HCEC 1CT (cell line): ENCODE measurements around the gene EML2.
"Not testable (repeated sequence)": the region's sequence is repeated elsewhere in the genome, so short reads cannot be mapped to it uniquely, and the experiment has no call there.

Experiments
- DNase-seq: peaks from one replicate; pipeline ENCODE4 v3.0.0-alpha.2; 2017

The EML2 gene, protein sequence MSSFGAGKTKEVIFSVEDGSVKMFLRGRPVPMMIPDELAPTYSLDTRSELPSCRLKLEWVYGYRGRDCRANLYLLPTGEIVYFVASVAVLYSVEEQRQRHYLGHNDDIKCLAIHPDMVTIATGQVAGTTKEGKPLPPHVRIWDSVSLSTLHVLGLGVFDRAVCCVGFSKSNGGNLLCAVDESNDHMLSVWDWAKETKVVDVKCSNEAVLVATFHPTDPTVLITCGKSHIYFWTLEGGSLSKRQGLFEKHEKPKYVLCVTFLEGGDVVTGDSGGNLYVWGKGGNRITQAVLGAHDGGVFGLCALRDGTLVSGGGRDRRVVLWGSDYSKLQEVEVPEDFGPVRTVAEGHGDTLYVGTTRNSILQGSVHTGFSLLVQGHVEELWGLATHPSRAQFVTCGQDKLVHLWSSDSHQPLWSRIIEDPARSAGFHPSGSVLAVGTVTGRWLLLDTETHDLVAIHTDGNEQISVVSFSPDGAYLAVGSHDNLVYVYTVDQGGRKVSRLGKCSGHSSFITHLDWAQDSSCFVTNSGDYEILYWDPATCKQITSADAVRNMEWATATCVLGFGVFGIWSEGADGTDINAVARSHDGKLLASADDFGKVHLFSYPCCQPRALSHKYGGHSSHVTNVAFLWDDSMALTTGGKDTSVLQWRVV

DNA sequence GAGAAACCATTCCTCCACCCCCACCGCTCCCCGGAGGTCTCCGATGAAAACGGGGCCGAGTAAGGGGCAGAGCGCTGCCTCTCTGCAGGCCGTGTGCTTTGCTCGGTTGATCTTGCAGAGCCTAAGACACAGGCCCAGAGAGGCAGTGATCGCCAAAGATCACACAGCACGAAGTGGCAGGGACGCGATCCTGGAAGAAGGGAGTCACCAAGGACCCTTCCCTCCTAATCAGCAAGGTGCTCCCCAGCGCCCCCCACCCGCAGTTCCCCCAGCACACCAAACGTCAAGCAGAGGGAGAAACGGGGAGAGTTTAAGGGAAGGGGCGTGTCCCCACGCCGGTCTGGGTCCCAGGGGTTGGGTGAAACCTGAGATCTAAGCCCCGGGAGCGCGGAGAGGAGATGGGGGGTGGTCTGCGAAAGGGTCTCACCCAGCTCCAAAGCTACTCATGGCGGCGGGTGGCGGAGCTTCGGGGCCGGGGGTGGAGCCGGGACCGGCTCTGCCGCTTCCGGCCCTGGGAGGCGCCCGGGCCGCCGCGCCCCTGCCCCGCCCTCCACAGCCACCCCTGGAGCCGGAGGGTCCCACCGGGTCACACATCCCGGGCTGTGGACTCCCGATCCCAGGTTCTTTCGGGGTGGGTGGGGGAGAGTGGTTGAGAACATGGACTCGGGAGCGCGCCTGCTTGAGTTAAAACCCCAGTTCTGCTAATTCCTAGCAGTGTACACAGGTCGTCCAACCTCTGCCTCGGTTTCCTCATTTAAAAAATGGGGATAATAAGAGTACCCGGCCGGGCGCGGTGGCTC is at the start of gene EML2:
TSS of gene EML2 (minus strand) at position 468 of the 800 bp plus-strand sequence. CDS start at position 447, 21 bp downstream.
- peak; percentile 10 for DNase-seq

DNA sequence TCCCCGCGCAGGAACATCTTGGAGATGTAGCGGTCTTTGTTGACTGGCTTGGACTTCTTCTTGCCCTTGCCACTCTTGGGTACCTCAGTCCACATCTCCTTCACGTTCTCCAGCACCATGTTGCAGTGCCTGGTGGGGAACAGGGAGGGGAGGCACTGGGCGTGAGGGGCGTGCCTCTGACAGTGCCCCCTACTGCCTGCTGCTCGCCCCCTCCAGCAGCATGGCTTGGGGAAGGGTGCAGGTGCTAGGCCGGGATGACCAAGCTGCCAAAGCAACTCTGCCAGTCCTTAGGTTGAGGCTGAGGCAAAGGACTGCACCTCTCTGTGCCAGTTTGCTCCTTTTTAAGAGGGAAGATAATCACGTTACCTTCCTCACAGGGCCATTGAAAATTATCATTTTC is 48.4 kb upstream of the EML2 start:
- no peak for DNase-seq

DNA sequence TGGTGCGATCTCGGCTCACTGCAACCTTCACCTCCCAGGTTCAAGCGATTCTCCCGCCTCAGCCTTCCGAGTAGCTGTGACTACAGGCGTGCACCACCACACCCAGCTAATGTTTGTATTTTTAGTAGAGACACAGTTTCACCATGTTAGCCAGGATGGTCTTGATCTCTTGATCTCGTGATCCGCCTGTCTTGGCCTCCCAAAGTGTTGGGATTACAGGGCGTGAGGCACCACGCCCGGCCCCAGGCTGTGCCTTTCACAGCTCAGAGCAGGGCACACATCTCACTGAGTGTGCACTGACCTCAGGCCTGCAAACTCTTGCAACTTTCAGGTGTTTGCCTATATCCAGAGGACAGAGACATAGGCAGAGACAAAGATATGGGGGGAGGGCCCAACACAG is 45.8 kb upstream of the EML2 start:
- DNase-seq: not testable (repeated sequence)

DNA sequence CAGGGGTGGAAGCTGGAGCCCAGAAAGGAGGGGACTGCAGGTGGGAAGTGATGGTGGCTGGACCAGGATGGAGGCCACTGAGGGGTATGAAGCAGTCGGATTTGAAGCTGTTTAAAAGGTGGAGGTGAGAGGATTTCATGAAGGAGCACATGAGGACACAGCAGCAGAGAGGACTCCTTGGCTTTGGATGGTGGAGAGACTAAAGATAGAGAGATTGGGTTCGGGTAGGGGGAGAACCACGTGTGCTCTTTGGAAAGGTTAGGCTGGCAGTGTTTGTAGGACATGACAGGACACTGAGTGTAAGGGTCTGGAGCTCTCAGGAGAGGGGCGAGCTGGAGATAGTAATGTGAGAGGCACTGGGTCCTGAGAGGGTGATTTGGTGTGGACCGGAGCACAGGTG is 43.7 kb upstream of the EML2 start:
- DNase-seq: no peak

DNA sequence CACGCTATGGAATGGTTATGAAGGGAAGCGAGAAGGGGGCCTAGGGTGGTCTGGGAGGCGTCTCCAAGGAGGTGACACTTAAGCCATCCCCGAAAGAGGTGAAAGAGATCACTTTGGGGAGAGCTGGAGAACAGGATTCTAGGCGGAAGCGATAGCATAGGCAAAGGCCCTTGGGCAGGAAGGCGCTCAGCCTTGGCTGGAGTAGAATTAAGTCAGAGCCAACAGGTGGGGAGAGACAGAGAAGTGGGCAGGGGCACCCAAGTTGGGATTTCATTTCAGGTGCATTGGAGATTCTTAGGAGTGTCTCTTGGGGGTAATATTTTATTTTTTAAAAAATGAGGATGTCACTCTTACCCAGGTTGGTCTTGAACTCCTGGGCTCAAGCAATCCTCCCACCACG is 42.9 kb upstream of the EML2 start:
- no peak for DNase-seq

DNA sequence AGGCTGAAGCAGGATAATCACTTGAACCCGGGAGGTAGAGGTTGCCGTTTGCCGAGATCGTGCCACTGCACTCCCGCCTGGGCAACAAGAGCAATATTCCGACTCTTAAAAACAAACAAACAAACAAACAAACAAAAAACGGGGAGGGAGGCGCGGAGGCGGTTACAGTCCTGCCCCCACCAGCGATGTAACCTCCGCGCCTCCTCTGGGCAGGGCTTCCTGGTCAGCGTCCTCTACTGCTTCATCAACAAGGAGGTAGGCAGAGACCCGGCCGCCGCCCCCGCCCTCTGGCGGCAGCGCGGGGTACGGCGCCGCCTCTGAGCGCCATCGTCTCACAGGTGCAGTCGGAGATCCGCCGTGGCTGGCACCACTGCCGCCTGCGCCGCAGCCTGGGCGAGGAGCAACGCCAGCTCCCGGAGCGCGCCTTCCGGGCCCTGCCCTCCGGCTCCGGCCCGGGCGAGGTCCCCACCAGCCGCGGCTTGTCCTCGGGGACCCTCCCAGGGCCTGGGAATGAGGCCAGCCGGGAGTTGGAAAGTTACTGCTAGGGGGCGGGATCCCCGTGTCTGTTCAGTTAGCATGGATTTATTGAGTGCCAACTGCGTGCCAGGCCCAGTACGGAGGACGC is 42.3 kb upstream of the EML2 start:
- DNase-seq: peak; percentile 76

DNA sequence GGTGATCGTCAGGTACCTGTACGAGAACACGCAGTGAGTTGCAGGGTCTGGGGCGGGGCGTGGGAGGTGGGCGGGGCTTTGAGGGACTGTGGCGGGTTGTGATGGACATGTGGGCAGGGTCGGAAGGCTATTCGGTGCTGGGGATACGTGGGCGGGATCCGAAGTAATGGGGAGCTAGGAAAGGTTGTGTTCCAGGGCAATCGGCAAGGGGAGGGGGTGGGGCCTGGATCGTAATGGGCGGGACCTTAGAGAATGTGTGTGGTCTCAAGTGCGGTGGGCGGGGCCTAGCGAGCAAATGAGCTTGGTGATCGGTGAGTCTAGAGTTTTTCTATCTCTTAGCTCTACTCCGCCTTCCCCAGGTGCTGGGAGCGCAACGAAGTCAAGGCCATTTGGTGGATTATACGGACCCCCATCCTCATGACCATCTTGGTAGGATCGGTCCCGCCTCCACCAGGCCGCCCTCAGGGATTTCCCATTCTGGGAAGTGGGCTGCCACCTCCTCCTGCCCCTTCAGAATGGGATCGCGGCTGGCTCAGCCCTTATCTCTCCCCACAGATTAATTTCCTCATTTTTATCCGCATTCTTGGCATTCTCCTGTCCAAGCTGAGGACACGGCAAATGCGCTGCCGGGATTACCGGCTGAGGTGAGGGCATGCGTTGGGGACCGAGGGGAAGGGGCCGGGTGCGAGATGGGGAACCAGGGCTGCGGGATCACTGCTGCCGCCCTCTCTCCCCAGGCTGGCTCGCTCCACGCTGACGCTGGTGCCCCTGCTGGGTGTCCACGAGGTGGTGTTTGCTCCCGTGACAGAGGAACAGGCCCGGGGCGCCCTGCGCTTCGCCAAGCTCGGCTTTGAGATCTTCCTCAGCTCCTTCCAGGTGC is 38.4 kb upstream of the EML2 start:
- peak; percentile 53 for DNase-seq

DNA sequence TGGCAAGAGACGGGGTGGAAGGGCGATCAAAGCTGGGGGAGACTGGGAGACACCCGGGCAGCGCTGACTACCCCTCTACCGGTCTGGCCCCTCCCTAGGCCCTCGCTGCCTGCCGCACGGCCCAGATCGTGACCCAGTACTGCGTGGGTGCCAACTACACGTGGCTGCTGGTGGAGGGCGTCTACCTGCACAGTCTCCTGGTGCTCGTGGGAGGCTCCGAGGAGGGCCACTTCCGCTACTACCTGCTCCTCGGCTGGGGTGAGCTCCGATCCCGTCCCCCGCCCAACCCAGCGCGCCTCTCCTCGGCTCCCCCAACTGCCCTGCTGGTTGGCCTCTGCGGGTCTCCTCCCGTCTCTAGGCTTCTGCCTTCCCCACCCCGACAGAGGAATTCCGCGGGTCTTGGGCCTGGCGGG is 37.7 kb upstream of the EML2 start:
- no peak for DNase-seq

DNA sequence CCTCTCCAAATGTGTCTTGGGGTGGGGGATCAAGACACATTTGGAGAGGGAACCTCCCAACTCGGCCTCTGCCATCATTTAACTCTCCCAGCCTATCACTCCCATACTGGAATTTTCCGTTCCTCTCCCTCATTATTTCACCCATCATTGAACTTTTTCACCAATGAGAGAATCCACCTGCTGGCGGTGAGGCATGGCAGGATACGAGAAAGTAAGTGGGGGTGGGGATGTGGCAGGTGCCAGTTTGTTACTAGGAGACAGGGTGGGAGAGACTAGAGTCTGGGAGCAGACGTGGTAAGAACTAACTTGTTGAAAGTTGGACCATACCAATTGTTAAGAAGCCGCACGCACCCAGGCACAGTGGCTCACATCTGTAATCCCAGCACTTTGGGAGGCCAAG is 35.7 kb upstream of the EML2 start:
- DNase-seq: no peak

DNA sequence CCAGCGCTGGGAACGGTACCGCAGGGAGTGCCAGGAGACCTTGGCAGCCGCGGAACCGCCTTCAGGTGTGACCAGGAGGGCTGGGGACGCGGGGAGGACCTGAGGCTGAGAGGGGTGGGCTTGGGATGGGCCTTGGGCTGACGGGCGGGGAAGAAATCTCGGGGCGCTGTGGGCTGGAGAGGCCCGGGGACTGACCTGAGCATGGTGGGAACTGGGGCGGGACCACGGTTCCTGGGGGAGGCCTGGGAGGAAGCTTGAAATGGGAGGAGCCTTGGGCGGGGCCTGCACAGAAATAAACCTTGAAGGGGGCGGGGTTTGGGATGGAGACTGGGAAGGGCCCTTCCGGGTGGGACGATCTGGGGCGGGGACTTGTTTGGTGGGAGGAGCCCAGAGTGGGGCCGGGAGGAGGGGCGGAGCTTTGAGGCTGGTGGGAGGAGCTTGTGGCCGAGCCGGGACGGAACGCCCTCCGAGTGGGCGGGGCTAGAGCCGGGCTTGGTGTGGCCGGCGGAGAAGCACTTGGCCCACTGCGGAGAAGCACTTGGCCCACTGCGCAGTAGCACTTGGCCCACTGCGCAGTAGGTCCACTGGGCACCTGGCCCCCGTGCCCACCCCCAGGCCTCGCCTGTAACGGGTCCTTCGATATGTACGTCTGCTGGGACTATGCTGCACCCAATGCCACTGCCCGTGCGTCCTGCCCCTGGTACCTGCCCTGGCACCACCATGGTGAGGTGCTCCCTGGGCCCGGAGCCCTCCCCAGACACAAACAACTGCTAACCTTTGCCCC is 31.7 kb upstream of the EML2 start:
- DNase-seq: peak; percentile 45

DNA sequence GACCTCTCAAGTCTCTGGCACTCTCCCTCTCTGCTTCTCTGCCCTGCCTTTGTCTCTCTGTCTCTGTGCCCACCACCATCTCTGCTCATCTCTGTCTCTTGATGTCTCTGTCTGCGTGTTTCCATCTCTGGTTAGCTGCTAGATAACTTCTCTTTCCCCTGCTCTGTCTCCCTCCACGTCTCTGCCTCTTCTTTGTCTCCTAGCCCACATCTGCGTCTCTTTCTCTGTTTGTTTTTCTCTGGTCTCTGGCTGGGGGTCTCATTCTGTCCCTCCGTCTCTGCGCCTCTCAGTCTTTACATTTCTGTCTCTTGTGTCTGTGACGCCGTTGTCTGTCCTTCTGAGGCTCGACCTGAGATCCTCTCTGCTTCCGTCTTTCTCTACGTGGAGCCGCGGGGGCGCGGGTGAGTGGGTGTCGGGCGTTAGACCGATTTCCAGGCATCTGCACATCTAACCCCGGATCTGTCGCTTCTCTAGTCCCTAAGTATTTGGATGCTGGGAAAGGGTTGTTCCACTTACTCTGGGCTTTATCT is 29.2 kb upstream of the EML2 start:
- DNase-seq: no peak

DNA sequence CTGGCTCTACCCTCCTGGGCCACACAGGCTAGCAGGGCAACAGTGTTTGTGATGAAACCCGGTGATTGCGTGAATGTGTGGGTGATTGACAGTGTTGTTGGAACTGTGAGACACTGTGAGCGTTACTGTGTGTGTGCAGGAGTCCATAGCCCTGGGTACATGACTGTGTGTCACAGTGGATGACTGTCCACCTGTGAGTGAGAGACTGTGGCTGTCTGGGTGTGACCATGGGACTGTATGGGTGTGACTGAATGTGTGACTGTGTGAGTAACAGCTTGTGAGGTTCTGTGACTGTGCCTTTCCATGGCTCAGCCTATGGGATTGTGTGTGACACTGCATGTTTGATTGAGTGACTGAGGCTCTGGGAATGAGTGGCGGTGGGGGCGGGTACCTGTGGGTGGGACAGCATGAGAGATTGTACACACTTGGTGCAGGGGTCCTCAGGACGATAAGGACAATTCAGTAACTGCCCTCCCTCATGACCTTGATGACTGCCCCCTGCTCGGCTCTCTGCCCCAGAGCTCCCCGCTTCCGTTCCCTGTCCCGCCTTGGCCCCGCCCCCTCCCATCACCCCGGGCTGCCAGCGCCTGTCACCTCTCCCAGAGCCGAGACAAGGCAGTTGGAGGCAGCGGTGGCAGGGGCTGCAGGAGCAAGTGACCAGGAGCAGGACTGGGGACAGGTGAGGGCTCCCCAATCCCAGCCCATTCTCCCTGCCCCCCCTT is 28.6 kb upstream of the EML2 start, which contains the start of gene GIPR:
TSS of gene GIPR (plus strand) at position 602 of the 722 bp plus-strand sequence. CDS start 1,300 bp downstream, outside the sequence.
- DNase-seq: peak; percentile 14

DNA sequence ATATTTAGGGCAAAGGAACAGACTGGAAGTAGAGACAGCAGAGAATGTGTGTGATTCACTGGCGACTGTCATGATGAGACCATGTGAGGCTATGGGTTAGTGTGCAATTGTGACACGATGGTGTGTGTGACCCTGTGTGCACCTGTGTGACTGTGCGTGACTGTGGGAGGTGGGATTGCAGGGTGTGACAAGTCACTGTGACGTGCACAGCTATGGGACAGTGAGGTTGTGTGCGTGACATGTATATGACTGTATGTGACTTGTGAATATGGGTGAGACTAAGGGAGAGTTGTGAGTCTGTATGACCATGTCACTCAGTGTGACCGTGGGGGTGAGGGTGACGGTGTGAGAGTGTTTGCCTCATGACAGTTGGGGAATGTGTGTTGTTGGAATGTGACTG is 25.4 kb upstream of the EML2 start:
- no peak for DNase-seq

DNA sequence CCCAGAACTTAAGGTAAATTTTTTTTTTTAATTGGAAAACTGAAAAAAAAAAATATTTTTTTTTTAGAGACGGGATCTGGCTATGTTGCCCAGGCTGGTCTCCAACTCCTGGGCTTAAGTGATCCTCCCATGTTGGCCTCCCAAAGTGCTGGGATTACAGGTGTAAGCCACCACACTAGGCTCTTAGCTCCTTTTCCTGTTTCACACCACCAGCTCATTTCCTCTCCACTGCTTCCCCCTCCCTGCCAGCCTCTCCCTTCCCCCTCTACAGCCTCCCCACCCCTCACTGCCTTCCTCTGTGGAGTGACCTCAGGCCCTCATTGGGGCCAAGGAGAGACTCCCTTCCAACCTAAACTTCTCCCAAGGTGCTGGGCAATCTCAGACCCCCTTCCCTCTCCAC is 24.6 kb upstream of the EML2 start:
- DNase-seq: no peak

DNA sequence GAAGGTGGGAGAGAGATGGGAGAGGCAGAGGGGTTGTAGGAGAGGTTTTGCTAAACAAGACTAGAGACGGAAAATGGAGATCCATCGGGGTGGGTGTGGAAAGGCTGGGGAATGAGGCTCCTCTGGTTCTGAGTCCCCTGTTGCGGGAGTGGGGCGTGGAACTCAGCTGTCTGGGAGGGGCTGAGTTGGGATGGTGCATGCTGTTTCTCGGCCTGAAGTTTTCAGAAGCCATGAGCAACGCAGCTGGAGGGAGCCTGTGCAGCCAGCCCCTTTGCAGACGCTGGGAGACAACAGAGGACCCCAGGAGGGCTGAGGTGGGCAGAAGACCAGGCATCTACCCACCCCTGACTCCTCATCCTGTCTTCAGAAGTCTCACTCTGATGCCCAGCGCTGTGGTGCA is 21.4 kb upstream of the EML2 start:
- no peak for DNase-seq

DNA sequence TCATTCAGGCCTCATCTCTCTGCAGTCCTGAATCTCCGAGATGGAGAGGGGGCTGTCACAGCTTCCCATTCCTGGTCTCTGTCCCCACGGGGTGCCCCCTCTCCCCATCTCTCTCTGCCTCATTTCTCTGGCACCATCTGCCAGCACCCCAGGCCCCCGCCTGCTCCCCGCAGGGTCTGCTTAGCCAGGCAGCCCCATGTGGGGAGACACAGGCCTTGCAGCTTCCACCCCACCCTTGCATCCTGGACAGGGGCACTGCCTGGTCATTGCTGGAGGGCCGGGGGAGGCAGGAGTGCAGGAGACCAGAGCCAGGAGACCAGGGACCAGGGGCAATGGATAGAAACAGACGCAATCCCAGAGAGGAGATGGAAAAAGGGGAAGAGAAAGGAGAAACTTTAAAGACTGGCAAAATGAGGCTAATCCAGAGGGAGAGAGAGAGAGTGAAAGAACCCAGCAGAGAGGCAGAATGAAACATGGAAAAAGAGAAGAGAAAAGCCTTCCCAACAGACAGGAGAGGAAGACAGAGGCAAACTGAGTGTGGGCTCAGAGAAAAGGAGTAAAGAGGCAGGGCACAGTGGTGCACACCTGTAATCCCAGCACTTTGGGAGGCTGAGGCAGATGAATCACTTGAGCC is 20.0 kb upstream of the EML2 start:
- DNase-seq: no peak

DNA sequence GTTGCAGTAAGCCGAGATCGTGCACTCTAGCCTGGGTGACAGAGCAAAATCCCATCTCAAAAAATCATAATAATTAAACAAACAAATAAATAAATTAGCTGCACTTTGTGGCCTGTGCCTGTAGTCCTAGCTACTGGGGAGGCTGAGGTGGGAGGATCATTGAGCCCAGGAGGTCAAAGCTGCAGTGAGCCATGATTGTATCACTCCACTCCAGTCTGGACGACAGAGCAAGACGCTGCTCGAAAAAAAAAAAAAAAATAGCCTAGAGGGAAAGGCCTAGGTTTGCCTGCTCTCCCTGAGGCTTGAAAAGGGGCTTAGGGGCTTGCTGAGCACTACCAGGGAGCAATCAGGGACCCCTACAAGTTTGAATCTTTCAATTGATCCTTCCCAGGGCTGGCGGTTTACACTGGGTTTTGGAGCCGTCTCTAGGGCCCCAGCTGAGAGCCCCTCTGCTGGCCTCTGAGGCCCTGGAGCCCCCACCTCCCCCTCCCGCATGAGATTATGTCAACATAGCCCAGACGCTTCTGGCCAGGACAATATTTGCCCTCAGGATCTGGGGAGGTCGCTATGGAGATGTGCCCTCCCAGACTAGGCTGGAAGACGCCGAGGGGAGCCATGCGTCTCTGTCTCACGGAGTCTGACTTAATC is 18.4 kb upstream of the EML2 start:
- DNase-seq: no peak

DNA sequence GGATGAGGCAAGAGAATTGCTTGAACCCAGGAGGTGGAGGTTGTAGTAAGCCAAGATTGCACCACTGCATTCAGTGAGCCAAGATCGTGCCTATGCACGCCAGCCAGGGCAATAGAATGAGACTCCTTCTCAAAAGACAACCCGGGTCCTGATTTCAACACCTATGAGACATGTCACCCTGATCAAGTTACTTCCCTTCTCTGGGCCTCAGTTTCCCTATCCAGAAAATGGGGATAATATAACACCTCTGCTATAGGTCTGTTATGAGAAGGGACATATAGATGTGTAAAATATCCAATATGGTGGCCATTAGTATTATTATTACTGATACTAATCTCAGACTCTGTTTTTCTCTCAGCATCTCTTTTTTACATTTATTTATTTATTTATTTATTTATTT is 15.9 kb upstream of the EML2 start:
- DNase-seq: no peak

DNA sequence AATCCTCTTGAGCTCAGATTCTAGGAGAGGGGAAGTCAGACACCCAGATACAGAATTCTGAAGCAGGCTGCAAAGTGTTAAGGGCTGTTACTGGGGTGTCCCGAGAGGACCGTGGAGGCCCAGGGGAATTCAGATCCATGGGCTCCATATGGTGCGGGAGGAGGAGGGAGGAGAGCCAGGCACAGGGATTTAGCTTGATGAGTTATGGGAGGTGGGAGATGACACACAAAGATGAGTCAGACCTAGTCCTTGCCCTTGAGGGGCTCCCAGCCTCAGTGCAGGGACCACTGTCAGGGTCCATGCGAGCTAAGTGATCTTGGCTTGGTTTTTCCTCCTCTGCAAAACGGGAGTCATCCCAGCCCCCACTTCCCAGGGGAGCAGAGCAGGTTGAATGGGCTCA is 14.4 kb upstream of the EML2 start:
- DNase-seq: no peak
